GM18867 (cell line): ENCODE data around the gene SH3GLB2.
"Not testable (repeated sequence)": the region's sequence is repeated elsewhere in the genome, so short reads cannot be mapped to it uniquely, and the experiment has no call there.

Experiments used
- ATAC-seq: cut with Tn5 transposase; IDR thresholded peaks from one replicate; pipeline ENCODE4 v1.9.1; 2021; ENCODE audit warnings: mild to moderate bottlenecking, moderate library complexity; ENCODE audit not compliant: unreplicated experiment

Gene SH3GLB2

DNA sequence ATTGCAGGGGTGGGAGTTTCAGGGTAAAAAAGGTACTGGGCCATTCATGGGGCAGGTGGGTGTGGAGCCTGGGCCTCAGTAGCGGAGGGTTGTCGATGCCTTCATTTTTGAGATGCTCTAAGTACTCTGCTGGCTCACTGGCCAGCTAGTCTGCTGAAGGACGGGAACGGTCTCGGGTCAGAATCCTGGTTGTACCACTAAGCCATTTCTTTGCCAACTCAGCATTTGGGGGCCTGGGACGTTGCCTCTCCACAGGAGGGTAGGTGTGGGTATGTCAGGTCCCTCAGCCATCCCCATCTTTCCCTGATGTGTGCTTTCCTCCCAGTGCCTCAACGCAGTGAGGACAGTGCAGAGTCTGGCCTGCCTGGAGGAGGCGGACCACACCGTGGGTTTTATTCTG, 25.1 kb downstream of the SH3GLB2 start:
- ATAC-seq = no peak

DNA sequence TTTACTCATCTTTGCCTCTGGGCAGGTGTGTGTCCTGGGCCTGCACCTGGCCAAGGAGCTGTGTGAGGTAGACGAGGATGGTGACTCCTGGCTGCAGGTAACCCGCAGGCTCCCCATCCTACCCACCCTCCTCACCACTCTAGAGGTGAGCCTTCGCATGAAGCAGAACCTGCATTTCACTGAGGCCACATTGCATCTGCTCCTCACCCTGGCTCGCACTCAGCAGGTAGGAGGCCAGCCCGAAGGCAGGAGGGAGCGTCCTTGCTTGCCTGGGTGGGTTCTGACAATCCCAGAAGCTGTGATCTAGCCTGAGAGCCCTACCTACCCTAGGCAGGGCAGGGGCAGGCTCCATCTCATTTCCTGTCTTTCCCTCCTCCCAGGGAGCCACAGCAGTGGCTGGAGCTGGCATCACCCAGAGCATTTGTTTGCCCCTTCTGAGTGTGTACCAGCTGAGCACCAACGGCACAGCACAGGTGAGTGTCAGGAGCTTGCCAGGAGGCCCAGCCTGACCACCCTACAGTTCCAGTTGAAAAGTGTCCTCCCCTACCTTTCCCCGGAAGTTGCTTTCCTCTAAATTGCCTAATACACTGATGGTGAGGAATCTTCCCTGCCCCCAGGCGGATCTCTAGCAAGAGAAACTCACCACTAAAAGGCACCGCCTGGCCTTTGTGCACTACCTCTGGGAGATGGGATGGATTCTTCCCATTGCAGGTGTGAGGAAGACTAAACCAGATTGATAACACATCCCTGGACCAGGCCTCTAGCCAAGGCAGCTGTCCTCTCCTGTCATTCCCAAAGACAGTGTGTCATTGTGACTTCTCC, 26.4 kb downstream of the SH3GLB2 start:
- ATAC-seq = no peak

DNA sequence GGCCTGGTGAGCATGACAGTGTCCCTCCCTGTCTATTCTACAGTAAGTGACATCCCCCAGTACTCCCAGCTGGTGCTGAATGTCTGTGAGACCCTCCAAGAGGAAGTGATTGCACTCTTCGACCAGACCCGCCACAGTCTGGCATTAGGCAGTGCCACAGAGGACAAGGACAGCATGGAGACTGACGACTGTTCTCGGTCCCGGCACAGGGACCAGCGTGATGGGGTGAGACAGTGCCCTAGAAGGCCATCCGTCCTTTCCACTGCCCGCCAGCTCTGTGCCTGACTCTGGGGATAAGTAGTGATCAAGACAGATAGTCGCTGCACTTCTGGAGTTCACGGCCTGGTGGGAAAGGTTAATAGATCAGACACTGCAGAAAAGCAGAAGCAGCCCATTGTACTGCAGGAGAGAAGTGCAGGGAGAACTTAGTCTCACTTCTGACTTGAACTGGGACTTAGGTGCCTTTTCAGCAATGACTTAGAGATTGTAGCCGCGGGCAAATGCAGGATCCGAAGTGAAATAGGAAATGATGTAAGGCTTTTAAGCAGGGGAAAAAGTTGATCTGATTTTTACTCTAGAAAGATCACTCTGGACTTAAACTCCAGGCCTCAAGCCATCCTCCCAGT, 28.4 kb downstream of the SH3GLB2 start:
- ATAC-seq = no peak

DNA sequence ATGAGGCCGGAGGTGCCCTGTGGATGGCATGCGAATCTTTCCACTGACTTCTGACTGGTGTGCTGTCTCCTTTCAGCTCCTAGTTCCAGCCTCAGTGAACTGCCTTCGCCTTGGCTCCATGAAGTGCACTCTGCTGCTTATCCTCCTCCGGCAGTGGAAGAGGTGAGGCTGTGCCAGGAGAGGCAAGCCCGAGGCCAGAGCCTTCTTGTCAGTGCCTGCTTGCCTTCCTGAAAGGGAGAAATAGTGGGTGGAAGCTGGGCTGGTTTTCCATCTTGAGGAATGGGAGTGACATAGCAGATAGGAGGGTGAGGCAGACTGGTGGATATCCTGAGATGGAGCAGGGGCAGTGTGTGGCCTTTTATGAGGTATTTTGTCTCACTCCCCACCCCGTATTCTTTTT, 29.7 kb downstream of the SH3GLB2 start:
- ATAC-seq = no peak

DNA sequence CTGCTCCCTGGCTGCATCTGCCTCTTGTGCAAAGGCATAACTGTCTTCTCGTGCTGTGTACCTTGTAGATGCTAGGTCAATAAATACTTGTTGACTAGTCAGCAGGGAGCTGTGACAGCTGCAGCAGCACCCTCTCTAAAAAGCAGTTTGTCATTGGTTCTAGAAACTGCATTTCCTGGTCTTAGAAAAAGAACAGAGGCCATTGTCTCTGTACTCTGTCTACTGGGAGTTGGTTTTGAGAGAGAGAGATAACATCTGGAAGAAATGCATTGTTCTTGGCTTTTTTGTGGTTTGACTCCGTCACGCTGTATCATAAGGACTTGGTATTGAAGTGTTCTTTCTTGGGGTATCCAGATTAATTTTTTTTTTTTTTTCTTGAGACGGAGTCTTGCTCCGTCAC, 32.3 kb downstream of the SH3GLB2 start:
- no peak for ATAC-seq

DNA sequence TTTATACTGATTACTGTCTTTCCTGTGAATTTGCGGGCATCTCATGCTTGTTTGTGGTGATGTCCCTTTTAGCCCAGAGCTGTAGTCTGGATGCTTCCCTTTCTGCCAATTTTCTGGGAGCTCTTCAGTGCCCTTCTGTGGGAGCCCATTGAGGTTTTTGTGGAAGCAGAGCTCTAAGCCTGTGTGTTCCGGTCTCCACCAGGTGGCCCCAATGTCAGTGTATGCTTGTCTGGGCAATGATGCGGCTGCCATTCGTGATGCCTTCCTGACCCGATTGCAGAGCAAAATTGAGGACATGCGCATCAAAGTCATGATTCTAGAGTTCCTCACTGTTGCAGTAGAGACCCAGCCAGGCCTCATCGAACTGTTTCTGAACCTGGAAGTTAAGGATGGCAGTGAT, 35.1 kb downstream of the SH3GLB2 start:
- ATAC-seq = no peak

DNA sequence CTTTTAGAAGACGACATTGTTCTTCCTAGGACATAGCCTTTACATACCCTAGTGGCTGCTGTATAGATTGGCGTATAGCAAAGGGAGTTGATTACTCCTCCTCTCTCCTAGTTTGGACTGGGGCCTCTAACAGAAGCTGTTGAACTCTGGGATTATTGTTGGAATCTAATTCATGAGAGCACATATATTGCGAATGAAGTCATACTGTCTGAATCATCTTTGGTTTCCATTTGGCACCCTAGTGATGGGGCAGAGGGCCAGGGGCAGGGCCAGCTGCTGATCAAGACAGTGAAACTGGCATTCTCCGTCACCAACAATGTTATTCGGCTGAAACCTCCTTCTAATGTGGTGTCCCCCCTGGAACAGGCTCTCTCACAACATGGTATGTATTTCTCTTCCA, 40.3 kb downstream of the SH3GLB2 start:
- no peak for ATAC-seq

DNA sequence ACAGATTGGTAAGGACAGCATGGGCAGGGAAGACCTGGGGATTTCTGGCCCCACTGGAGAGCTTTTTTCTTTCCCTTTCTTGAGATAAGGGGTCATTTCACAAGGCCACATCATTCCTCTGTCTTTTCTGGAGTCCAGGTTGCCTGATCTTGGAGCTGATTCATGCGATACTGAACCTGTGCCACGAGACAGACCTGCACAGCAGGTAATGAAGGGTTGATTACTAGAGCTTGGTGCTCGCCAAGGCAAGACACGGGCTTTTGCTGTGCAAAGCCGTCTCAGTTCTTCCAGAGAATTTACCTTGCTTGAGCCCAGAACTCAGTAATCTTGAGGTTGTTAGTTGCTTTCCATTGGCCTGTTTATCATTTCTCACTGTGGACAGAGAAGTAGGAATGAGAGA, 41.5 kb downstream of the SH3GLB2 start:
- no peak for ATAC-seq

DNA sequence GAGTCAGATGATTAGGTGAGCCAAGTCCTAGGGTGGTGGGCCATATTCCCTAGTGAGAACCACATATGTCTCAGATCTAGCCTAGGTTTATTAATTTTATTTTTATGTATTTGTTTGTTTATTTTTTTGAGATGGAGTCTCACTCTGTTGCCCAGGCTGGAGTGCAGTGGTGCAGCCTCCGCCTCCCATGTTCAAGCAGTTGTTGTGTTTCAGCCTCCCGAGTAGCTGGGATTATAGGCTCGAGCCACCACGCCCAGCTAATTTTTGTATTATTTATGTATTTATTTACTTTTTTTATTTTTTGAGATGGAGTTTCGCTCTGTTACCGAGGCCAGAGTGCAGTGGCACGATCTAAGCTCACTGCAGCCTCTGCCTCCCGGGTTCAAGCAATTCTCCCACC, 44.6 kb downstream of the SH3GLB2 start:
- no peak for ATAC-seq

DNA sequence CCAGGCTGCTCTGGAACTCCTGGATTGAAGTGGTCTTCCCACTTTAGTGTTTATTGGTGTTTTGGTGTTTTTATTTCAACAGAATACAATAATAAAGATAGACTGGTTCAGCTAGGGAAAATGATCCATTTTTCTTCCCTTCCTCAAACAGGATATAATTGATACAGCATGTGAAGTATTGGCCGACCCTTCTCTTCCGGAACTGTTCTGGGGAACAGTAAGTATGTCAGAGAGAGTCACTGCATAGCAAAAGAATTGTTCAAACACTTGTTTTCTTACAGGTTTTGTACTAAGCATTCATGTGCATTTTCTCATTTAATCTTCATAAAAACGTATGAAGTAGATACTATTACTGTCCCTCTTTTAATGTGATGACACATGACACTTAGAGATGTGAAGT, 49.0 kb downstream of the SH3GLB2 start:
- ATAC-seq = no peak

DNA sequence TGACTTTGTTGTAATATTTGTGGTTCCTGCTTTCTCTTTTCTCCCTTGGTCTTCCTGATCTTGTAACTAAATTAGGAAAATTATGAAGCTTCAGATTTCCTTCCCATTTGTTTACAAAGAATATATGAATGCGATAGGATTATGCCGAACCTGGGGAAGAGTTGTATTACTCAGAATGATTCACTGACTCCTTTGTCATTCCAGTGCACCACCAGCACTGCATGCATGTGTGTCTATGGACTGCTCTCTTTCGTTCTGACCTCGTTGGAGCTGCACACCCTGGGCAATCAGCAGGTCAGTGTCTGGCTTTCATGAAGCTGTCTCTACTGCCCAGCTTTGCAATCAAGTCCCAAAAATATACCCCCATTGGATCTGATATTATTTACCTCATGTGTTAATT, 55.2 kb downstream of the SH3GLB2 start:
- ATAC-seq = no peak

DNA sequence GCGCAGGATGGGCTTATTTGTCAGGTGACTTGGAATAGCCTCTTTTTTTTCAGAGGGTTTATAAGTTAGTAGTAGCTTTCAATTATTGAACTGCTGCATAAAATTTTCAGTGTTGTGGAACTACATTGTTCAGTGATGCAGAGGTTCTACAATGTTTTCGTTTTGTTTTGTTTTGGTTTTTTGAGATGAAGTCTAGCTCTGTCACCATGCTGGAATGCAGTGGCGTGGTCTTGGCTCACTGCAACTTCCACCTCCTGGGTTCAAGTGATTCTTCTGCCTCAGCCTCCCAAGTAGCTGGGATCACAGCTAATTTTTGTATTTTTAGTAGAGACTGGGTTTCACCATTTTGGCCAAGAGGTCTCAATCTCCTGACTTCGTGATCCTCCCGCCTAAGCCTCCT, 58.6 kb downstream of the SH3GLB2 start:
- ATAC-seq = no peak

DNA sequence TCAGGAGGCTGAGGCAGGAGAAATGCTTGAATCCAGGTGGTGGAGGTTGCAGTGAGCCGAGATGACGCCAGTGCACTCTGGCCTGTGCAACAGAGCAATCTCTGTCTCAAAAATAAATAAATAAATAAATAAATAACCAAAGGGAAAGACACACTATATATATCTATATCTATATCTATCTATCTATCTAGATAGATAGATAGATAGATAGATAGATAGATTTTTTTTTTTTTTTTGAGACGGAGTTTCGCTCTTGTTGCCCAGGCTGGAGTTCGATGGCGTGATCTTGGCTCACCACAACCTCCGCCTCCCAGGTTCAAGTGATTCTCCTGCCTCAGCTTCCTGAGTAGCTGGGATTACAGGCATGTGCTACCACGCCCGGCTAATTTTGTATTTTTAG, 66.7 kb downstream of the SH3GLB2 start:
- ATAC-seq = not testable (repeated sequence)
